HEK293T (cell line): ENCODE measurements around the gene F8.

Experiments used
- BHLHE40 ChIP-seq: fragments of 450-650 bp; IDR thresholded peaks from 2 replicates; pipeline ENCODE4 v1.6.1; 2016; ENCODE audit warnings: mild to moderate bottlenecking, moderate library complexity, borderline replicate concordance
- ELF4 ChIP-seq: fragments of 450-650 bp; IDR thresholded peaks from 2 replicates; pipeline ENCODE4 v1.6.1; 2017; ENCODE audit warnings: antibody characterized with exemption
- FOXA1 ChIP-seq: fragments of 450-650 bp; IDR thresholded peaks from 2 replicates; pipeline ENCODE4 v1.6.1; 2016; ENCODE audit warnings: mild to moderate bottlenecking
- FOXK2 ChIP-seq: fragments of 450-650 bp; IDR thresholded peaks from 2 replicates; pipeline ENCODE4 v1.6.1; 2016; ENCODE audit warnings: mild to moderate bottlenecking
- FOXM1 ChIP-seq: fragments of 450-650 bp; IDR thresholded peaks from 2 replicates; pipeline ENCODE4 v1.6.1; 2017; ENCODE audit warnings: mild to moderate bottlenecking, borderline replicate concordance
- HDGF ChIP-seq: fragments of 450-650 bp; IDR thresholded peaks from 2 replicates; pipeline ENCODE4 v1.6.1; 2017; ENCODE audit warnings: antibody characterized with exemption, borderline replicate concordance
- LEF1 ChIP-seq: fragments of 450-650 bp; IDR thresholded peaks from 2 replicates; pipeline ENCODE4 v1.6.1; 2017; ENCODE audit warnings: mild to moderate bottlenecking, borderline replicate concordance
- NFRKB ChIP-seq: fragments of 450-650 bp; IDR thresholded peaks from 2 replicates; pipeline ENCODE4 v1.6.1; 2016; ENCODE audit warnings: mild to moderate bottlenecking, moderate library complexity
- SP1 ChIP-seq: fragments of 450-650 bp; IDR thresholded peaks from 2 replicates; pipeline ENCODE4 v1.6.1; 2017
- SUZ12 ChIP-seq: fragments of 450-650 bp; IDR thresholded peaks from 2 replicates; pipeline ENCODE4 v1.6.1; 2016; ENCODE audit warnings: mild to moderate bottlenecking
- TARDBP ChIP-seq: fragments of 450-650 bp; IDR thresholded peaks from 2 replicates; pipeline ENCODE4 v1.6.1; 2016
- ZNF384 ChIP-seq: fragments of 450-650 bp; IDR thresholded peaks from 2 replicates; pipeline ENCODE4 v1.6.1; 2016
- TF ChIP-seq, protein P1 (sequence below): fragments of 450-650 bp; IDR thresholded peaks from 2 replicates; pipeline ENCODE4 v1.6.1; 2016

DNA sequence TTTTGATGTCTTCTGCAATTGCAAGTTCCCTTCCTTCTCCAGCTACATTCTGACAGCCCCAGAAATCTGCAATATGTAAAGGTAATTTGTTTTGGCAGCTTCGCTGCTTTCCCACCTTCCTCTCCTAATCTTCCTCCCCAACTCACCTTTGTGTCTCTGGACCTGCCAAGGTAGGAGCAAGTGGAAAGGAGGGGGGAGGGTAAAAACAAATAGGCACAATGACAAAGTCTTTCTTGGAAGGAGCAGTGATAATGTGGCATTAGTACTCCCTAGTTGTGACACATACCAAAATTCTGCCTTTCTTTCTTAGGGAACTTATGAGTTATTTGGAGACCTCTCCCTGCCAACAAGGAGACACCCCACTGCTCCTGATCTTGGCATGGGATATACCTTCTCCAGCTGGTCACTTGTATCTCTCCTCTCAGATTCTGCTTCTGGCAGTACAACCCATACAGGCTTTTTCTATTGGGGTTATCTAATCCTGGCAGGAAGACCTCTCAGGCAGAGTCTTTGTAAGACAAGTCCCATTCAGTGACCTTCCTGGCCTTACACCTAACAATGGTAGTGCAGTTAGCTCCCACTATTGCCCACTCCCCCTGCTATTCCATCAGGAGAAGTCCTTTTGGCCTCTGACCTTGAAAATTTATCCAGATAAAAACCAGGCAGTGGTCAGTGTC lies 24.2 kb downstream of the F8 start:
- TF ChIP-seq SUZ12 (no peak), LEF1 (no peak), ZNF384 (no peak), BHLHE40 (no peak), FOXA1 (no peak), FOXM1 (no peak), TARDBP (no peak), SP1 (no peak), FOXK2 (no peak), NFRKB (no peak), ELF4 (no peak), HDGF (no peak)
- TF ChIP-seq, protein P1, sequence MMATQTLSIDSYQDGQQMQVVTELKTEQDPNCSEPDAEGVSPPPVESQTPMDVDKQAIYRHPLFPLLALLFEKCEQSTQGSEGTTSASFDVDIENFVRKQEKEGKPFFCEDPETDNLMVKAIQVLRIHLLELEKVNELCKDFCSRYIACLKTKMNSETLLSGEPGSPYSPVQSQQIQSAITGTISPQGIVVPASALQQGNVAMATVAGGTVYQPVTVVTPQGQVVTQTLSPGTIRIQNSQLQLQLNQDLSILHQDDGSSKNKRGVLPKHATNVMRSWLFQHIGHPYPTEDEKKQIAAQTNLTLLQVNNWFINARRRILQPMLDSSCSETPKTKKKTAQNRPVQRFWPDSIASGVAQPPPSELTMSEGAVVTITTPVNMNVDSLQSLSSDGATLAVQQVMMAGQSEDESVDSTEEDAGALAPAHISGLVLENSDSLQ: no peak
